Omental fat pad (tissue), 4 donors: ENCODE results near the gene CCDC127. TPM values are rescaled to one million over a fixed set of nuclear protein-coding genes. Genes with fewer than 3 reads are reported as not detected.

Experiments used
- ATAC-seq: fragments of 150-250 bp; one replicate; pipeline ENCODE4 v1.9.1; 2016; ENCODE audit warnings: mild to moderate bottlenecking, moderate library complexity; ENCODE audit not compliant: low FRiP score
- DNase-seq: peaks from one replicate; pipeline ENCODE4 v3.0.0-alpha.2; 2019; ENCODE audit warnings: low spot score
- total RNA-seq, 4 donors: library from RNA; depleted of rRNA; stranded (reverse); fragments of >200 nt; gene quantifications; one replicate each; pipeline ENCODE4 v1.1.0, GENCODE V29; 2016
- TF ChIP-seq, protein P1 (sequence below), 3 donors: fragments of 450-650 bp; IDR thresholded peaks; one replicate each; pipeline ENCODE4 v1.5.1; 2016 to 2017; ENCODE audit warnings: antibody characterized with exemption in 3 of 3, mild to moderate bottlenecking in 3 of 3, moderate library complexity in 2 of 3

CCDC127 gene
- total RNA-seq, 4 donors from 2014 or later = 4.7 to 10.6 (median 5.5) TPM

DNA sequence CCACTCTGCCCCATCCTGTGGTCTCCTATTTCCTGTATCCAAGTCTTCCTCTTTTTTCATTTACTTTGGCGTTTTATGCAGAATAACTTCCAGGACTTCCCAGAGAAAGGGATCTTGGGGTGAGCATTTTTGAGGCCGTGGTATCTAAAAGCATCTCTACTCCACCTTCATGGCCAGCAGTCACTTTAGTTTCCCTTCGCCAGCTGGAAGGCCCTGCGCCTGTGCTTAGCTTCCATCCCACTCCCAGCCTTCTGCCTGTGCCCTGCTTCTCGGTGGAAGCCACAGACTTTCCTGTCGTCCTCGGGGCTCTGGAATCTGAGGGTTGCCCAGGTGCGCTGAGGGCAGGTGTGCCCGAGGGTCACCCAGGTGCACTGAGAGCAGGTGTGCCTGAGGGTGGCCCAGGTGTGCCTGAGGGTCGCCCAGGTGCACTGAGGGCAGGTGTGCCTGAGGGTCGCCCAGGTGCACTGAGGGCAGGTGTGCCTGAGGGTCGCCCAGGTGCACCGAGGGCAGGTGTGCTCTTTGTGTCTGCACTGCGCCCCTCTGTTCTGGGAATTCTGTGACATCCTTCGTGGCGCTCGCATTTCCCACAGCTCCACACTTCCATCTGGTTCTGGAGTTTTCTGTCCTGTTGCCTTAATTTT, 59.0 kb downstream of the CCDC127 start:
- no peak for DNase-seq
- ATAC-seq = no peak
- TF ChIP-seq, protein P1, sequence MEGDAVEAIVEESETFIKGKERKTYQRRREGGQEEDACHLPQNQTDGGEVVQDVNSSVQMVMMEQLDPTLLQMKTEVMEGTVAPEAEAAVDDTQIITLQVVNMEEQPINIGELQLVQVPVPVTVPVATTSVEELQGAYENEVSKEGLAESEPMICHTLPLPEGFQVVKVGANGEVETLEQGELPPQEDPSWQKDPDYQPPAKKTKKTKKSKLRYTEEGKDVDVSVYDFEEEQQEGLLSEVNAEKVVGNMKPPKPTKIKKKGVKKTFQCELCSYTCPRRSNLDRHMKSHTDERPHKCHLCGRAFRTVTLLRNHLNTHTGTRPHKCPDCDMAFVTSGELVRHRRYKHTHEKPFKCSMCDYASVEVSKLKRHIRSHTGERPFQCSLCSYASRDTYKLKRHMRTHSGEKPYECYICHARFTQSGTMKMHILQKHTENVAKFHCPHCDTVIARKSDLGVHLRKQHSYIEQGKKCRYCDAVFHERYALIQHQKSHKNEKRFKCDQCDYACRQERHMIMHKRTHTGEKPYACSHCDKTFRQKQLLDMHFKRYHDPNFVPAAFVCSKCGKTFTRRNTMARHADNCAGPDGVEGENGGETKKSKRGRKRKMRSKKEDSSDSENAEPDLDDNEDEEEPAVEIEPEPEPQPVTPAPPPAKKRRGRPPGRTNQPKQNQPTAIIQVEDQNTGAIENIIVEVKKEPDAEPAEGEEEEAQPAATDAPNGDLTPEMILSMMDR (IDR thresholded peaks at IDR 0.05) = no peak

DNA sequence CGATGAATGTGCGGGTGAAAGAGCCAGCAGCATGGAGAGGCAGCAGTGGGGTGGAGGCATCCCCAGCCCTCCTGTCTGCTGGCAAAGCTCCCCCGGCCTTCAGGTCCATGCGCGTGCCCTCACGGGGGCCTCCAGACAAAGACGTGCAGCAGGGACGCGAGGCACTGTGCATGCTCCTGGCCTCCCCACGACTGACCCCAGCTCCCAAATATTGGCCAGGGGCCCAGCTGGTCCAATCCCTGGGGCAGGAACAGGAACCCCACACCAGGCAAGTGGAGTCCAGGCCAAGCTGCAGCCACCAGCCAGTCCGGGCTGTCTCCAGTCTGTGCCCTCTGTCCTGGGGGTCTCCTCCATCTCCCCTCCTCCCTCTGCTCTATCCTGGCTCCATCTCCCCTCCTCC, 60.2 kb downstream of the CCDC127 start:
- TF ChIP-seq, protein P1 (IDR thresholded peaks at IDR 0.05) = no peak
- DNase-seq (no peak), ATAC-seq (no peak)

DNA sequence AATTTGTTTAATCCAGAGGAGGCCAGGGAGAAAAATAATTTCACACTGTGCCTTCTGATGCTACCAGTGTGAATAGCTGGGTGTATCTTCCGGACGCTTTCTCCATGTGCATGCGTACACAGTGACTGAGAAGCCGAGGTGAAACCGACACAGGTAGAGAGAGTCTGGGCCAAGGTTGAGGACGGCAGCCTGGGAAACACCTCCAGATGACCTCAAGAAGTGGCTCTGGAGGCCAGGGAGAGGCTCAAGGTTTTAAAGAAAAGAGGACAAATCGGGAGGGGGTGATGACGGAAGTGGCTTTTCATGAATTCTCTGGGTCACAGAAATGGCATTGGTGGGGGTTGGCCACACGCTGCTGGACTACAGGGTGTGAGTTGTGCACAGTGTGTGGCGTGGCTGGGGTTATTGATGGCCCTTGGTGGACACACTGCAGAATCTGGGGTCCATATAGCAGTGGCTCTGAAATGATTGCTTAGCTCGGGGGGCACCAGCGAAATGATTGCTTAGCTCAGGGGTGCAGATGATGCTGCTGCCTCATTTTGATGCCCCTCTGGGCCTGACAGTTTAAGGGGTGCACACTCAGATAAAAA, 60.7 kb downstream of the CCDC127 start:
- ATAC-seq (no peak), DNase-seq (no peak)
- TF ChIP-seq, protein P1 (IDR thresholded peaks at IDR 0.05) = no peak

DNA sequence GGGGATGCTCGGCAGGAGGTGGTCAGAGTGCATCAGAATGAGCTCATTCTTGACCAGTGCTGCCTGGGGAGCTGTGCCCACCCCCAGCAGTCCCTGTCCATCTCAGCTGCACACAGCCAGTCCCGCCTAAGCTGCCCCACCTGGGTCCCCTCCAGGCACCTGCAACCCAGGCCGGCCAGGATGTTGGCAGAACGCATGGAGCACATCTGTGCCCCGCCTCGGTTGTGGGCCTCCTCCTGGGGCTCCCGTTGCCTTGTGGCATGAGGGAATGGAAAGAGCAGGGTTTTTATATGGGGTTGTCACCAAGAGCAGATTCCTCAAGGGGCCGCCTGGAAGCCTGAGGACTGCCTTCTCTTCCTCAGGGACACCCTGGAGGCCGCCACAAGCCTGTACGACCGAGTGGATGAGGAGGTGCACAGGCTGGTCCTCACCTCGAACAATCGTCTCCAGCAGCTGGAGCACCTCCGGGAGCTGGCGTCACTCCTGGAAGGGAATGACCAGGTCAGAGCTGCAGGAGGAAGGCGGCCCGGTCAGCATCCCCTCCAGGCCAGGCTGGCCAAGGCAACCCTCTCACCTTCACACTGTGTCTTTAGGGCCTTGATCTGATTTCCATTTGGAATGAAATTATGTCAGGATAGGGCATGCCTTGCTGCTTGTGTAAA, 61.4 kb downstream of the CCDC127 start:
- ATAC-seq (no peak), DNase-seq (no peak)
- TF ChIP-seq, protein P1 (IDR thresholded peaks at IDR 0.05) = no peak

DNA sequence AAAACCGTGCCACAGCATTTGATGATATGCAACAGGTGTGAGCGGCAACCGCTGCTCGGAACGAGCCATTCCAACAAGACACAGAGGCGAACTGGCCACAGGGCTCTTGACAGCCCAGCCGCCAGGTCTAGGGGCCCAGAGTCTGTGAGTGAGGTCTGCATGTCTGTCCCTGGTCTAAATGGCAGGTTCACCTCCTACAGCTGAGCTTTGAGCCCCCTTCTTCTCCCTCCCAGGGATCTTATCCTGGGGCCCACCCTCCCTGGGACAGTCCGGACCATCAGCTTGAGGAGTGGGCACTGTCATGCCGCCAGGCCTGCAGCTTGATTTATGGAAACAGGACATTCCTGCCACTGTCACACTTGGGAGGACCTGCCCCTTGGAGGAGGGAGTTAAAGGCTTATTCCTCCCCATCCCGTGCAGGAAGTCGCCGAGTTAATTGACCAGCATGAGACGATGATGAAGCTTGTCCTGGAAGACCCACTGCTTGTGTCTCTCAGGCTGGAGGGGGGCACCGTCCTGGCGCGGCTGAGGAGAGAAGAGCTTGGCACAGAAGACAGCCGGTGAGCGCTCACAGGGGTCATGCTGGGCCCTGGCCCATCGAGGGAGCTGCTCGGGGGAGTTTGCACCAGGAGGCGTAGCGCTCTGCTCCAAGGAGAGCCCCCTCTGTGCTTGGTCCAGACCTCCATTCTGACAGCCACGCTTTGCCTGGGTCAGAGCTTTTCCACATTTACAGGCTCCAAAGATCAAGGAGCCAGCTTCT, 62.1 kb downstream of the CCDC127 start:
- DNase-seq (no peak), ATAC-seq (no peak)
- TF ChIP-seq, protein P1 (IDR thresholded peaks at IDR 0.05) = no peak

DNA sequence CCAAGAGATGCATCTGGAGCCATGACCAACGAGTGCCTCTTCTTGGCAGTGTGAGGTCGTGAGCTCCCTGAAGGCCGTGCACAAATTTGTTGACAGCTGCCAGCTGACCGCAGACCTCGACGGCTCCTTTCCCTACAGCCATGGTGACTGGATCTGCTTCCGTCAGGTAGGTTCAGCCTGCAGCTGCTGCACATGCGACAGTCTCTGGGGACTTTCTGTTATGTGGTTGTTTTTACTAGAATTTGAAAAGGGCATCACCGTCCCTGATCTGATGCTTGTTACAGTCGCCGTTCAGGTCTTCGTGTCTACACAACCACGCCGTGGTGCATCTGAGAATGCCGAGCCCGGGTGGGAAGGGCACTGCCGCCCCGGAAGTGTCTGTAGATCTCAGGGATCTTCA, 63.1 kb downstream of the CCDC127 start:
- ATAC-seq (no peak), DNase-seq (no peak)
- TF ChIP-seq, protein P1 (IDR thresholded peaks at IDR 0.05) = no peak
